ENCODE results near the gene MAPK6.

MAPK6 gene

DNA sequence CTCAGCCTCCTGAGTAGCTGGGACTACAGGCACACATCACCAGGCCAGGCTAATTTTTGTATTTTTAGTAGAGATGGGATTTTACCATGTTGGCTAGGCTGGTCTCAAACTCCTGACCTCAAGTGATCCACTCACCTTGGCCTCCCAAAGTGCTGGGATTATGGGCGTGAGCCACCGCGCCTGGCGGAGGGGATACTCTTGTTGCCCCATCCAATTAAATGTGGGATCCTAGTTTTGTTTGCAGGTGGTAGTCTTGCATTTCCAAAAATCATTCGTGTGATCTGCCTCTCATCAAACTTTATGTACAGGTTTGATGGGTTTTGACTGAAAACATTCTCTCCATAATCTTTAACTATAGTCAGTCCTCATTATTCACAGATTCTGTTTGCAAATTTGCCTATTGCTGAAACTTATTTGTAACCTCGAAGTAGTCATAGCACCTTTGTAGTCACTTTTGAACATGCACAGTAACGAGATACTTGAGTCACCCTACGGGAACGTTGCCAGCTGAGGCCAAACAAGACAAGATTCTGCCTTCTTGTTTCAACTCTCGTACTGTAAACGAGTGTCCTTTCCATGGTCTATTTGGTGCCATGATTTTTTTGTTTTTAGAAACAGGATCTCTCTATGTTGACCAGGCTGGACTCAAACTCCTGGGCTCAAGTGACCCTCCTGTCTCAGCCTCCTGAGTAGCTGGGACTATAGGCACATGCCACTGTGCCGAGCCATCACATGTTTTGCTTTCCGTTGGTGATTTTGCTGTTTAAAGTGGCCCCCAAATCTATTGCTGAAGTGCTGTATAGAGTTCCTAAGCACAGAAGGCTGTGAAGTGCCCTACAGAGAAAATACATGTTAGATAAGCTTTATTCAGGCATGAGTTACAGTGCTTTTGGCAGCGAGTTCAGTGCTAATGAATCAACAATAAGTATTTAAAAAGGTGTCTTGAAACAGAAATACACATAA, 8.1 kb upstream of the MAPK6 start:
- peak; percentile 50 for DNase-seq

DNA sequence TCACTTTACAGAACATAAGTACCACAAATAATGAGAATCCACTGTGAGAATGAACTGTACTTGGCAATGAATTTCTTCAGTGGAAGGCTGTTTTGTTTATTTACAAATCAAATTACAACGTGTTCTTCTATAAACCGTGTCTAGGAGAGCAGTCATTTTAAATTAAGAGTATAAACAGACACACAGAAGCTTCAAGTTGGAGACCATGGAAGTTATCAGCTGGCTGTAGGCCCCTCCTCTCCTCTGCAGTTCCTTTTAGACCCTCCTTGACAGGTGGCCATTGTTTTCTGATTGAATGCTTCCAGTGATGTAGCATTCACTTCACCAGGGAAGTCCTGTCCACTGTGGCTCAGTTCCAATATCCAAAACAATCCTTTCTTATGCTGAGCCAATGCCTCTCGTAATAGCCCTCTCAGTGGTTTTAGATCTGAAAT, 7.3 kb upstream of the MAPK6 start:
- no peak for DNase-seq

DNA sequence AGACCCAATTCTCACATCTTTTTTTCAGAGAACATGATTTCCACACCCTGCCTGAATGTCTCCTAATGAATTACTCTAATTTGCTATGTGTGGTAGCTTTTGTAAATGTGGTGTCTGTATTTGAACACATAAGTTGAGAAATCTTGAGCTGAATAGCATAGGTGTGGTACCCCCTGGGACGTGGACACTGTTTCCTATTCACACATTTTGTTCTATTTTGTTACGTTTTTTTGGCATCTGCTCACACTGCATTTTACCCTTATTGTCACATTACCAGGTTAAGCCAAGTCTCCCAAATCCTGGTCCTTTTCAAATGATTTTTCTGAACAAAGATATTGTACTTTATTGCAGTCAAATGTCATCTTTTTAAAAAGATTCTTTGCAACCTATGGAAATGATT, 6.8 kb upstream of the MAPK6 start:
- no peak for DNase-seq

DNA sequence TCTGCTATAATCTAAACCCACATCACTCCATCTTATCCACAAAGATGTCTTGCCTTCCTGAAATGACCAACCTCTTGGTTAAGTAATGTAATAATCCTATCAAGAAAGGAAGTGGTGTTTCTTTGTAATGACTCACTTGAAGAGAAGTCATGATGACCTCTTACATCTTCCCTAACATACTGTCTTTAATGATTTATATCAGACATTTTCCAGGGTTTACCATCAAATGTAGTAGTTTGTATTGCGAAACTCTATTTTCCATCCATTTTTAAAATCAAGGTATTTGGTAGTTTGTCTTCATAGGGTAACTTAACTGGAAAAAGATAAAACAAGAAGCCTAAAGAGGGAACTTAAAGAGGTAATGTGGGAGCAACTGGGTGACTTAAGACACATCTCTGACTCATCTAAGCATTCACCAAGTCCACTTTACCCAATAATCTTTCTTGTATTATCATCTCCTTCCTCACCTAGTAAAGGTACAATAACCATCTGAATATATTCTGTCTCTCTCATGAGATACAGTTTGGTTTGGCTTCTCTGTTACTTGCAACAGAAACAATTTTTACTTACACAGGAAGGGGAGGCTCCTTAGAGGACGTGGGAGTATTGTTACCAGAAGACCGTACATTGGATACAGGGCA, 5.7 kb upstream of the MAPK6 start:
- DNase-seq = peak; percentile 37

DNA sequence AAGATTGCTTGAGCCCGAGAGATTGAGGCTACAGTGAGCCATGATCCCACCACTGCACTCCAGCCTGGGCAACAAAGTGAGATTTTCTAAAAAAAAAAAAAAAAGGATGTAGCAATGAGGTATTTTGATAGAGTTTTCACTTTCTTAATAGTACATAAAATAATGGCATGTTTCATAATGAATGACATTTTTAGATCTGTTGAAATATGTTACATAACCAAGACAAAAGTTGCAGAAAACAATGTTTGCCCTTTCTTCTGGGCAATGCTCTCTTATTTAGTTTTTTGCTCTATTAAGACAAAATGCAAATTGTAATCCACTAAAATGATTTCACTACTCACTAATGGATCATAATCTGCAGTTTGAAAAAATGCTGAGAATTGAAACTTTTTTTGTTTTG, 4.4 kb upstream of the MAPK6 start:
- no peak for DNase-seq

DNA sequence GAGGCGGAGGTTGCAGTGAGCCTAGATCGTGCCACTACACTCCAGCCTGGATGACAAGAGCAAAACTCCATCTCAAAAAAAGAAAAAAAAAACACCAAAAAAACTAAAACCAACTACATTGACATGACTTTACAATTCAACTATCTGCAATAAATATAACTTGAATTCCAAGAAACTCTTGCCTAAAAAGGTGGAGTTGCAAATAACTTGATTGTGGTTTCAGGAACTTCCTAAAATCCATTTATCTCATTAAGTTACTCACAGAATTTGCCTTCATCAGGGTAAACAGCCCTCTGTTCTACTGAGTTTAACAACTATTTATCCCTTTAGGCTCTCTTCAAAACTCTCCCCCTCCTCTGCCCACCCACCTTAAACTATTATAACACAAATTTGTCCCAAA, 2.7 kb upstream of the MAPK6 start:
- DNase-seq = no peak

DNA sequence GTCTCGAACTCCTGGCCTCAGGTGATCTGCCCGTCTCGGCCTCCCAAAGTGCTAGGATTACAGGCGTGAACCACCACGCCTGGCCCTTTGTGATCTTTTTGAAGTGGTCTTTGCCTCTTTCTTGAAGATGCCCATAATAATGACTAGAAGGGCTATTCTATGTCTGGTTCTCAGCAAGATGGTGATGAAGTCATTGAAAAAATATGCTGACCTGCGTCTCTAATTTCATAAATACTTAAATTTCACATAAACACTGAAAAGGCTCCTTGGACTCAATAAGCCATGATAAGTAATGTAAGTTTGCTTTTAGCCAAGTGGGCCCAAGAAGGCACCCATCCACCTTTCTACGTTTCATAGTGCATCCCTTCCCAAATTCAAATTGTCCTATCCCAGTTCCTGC, 775 bp upstream of the MAPK6 start:
- peak; percentile 36 for DNase-seq

DNA sequence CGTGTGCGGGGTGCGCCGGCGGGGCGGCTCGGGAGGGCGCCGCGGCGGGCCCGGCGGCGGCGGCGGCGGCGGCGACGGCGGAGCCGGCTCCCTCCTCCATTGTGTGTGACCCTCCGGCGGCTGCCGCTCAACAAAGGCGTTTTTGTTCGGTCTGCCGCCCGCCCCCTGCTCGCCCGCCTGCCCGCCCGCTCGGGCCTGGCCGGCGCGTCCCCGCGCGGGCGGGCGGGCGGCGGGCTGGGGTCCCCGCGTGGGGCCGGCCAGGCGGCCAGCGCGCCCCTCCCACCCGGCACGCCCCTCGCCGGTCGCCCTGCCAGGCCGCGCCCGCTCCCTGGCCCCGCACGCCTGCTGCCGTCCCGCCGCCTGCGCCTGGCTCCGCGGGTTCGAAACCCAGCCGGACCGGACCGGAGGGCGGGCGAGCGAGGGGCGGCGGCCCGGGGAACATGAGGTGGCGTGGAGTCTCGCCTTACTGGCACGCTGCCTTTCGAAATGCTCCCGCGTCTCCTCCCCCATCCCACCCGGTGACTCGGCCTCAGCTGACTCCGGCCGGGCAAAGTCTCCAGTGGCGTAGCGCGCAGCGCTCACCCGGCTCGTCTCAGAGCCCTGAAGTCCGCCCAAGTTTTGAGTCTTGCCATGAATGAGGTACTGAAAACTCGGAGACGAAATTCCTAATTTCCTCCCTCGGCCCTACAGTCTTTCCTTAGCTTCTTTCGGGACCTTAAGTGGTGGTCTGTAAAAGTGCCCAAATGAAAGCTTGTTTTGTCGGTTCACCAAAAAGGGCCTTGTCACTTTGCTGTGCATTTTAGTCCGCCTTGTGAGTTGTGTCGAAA, 588 bp downstream of the MAPK6 start:
- DNase-seq = peak; percentile 88

DNA sequence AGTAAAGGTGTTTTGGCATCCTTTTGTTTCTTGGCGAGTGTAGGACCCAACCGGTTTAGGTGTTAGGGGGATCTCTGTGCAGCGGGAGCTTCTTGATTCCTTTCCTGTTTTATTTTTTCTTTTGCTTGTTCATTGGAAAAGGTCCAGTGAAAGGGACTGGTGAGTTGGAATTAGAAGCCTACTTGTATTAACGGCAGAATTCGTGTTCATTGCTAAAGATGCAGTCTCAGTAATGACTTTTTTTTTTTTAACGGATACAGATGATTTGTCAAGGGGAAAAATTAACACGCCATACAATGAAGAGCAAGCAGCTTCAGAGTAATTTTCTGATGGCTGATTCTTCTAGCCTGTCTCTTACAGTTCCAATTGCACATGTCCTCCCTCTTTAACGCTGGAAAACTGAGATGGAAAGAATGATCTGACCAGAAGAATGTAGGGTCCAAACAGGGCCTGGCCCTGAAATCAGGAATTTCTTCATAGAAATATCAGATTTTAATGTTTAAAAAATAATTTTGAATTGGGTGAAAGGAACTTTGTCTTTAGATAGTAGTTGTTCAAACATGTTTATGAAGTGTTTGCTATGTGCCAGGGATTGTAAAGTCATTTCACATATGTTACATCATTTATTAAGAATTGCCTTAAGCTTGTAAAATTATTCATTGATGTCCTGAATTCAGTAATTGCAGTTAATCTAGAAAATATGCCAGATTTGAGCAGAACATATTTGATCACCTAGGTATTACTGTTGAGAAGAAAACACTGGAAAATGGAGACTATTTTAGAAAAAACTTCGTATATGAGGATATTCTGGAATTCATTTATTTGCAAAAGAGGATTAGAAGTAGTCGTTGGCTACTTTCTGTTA, 1.4 kb downstream of the MAPK6 start:
- DNase-seq = peak; percentile 46

DNA sequence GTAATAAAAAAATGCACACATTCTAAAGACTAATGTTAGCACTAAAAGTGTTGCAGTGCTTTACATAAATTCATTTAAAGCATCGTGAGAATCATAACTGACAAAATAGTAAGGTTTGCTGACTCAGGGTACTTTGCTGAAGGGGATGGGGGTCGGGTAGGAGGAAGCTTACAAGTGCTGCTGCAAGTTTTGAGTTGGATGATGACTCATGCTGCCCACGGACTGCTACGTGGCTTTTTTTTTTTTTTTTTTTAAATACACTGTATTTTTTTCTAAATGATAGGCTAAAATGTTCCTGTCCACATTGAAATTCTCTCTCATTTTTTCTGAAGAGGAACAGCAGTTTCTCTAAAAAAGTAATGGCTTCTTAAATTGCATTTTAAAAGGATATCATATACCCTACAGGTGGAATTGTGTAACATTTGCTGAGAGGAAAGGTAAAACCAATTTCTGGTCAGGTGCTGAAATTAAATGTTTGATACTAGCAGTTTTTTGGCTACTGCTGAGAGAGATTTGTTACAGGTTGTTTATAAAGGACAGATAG, 2.2 kb downstream of the MAPK6 start:
- peak; percentile 95 for DNase-seq

DNA sequence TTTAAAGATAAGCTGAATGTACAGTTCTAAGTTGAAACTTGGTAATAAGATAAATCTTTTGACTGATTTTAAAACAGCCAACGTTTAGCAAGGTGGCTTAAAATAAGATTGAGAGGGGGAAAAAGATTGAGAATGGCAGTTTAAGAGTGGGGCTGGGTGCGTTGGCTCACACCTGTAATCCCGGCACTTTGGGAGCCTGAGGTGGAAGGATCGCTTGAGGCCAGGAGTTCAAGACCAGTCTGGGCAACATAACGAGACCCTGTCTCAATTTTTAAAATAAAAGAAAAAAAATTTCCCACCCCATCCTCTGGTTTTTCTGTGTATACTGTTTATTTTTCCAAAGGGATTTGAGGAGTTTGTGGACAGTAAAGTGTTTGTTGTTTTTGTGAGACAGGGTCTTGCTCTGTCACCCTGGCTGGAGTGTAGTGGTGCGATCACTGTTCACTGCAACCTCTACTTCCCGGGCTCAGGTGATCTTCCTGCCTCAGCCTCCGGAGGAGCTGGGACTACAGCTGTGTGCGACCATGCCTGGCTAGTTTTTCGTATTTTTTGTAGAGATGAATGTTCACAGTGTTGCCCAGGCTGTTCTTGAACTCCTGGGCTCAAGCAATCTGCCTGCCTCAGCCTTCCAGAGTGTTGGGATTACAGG, 3.0 kb downstream of the MAPK6 start:
- no peak for DNase-seq

DNA sequence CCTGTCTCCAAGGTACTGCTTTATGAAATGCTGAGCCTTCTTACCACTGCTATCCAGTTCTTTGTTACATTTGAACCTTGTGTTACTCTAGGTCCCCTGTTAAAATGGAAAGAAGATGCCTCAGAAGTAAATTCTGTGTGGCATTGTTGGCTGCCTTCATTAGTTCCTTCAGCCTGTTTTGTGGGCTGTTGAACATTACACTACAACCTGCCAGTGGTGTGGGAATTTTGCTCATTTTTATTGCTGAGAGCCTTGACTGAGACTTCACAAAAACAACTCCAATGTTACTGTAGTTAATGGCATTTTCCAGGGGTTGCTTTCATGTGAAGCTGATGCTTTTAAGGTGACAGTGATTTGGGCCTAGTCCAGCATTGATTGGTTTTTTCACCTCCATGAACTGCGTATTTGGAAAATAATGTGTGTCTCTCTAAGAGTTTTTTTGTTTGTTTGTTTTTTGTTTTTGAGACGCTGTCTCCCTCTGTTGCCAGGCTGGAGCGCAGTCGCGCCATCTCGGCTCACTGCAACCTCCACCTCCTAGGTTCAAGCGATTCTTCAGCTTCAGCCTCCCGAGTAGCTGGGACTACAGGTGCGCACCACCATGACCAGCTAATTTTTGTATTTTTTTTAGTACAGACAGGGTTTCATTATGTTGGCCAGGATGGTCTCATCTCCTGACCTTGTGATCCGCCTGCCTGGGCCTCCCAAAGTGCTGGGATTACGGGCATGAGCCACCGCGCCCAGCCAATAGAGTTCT, 4.3 kb downstream of the MAPK6 start:
- no peak for DNase-seq

DNA sequence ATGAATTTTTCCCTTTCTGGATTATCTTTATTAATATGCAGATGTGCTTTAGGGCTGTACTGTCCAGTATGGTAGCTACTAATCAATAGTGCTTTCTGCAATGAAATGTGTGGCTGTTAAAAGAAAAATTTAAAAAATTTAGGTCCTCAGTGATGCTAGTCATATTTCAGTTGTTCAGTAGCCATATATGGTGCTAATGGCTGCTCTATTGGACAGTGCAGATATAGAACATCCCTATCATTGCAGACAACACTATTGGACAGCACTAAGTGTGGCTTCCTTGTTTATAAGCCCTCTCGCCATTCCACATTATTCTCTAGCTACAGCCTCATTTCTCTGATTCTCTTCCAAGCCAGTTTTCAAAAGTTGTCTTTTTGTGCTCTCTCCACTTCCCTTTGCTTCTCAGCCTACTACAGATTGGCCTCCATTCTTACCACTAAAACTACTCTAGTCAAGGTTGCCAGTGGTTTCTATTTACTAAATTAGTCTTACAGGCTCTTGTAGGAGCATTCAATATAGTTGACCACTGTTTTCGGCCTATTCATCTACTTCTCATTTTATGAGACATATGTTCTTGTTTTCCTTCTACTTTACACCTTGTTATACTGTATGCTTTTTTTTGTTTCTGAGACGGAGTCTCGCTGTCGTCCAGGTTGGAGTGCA, 9.5 kb downstream of the MAPK6 start:
- DNase-seq = peak; percentile 46

DNA sequence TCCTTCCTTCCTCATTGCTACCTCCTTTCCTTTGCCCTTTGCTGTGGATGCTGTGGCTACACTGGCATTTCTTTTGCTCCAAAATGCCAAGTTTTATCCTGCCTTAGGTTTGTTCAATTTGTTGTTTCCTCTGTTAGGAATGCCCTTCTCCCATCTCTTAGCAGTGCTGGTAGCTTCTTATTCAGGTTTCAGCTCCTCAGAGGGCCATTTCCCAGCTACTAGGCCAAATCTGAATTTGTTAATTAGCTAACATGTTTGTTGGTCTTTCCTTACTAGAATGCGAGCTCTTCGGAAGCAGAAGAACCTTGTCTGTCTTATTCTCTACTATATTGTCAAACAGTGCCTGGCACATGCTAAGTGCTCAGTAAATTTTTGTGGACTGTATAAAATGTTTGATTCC, 11.0 kb downstream of the MAPK6 start:
- no peak for DNase-seq

DNA sequence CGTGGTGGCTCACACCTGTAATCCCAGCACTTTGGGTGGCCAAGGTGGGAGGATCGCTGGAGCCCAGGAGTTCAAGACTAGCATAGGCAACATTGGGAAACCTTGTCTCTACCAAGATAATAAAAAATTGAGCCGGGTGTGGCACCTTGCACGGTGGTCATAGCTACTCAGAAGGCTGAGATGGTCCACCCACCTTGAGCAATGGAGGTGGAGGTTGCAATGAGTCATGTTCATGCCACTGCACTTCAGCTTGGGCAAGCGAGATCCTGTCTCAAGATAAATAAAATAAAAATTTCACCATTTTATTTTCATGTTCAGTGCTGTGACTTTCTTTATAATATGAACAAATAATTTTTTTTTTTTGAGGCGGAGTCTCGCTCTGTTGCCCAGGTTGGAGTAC, 12.5 kb downstream of the MAPK6 start:
- no peak for DNase-seq

DNA sequence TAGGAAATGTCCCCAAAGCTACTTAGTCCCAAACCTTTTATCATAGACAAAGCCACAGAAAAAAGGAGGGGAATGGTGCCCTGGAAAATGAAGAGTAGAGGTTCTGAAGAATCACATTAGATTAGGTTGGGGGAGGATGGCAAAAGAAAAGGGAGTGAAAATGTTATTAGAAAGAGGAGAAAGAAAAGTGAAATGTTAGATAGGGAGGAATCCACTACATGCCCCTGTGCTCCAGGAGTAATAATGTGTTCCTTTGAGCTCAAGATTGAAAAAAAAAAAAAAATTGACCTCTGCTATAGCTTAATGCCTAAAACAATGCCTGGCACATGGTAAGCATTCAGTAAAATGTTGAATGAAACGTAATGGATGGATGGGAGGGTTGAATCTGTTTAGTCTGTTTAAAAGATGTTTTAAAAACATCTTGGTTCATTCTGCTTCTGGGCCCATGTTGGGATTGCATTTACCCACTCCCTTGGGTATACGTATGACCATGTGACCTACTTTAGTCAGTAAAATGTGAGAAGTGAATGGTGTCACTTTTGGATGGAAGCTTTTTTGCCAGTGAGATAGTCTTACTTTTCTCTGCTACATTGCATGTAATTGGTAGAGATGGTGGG, 19.0 kb downstream of the MAPK6 start:
- no peak for DNase-seq

DNA sequence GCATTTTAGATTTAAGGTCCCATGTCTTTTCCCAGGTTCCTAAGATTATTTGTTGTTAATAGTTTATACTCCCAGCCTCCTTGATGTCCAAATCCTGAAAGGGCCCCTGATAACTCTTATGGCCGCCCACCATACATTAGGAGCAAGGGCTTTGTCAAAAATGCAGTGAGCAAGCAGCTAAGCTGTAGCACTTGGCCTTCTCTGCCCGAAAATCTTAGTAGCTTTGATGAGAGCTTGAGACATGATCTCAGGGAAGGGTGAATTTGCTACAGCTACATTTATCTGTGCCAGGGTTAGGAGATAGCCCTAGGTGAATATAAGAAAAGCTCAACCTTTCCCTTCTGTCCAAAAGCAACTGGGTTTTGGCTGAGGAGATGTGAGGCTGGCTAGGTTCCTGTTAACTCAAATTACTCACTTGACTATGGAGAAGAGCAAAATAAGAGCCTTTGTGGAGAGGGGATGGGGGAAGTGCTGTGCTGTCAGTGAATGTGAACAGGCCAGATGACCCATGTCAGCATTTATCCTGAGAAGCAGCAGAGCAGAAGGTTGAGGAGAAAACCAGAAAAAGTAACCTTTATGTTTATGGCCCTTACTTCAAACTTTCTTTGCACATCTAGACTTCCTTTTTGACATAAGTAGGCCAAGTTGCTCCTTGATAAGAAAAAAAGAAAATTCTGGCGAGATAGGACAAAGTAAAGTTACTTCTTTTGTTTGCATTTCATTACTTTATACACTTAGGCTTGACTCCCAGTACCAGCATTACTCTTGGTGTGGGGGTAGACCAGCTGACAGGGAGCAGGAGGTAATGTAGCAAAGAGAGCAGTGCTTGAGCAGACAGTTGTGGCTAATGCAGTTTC, 21.1 kb downstream of the MAPK6 start:
- DNase-seq = no peak

DNA sequence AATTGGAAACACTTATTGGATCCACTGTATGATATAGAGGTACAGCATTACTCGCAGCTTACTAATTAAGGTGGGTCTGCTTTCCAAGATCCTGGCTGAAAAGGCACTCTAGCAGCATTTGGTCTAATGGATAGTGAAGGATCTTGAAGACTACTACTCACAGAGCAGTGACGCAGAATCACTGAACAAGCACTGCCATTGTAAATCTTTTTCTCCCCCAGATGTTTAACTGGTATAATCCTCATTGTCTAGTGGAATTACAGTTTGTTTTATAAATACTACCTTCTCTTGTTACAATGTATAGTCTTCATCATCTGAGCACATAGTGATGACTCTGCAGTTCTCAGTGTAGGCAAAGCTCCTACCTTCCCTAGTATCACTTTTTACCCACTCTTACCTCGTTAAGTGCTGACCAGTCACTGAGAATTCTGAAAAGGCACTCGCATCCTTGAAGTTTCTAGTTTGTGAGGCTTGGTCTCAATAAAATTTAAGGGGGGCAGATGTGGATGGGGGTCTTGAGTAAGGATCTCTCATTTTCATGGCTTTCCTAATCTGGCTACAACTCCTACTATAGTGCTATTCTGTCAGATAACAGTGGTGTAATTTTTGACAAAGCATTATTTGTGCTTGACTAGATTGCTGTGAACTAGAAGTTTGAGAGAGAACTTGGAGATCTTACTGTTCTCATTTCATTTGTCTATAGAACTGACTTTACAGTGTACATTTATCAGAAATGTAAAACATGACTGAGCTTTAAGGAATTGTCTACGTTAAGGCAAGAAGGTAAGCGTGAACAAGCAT, 23.2 kb downstream of the MAPK6 start:
- DNase-seq = no peak

Data from fibroblast of skin of scalp (primary cell).